BE2C (cell line): ENCODE results near the gene CHCHD10.

ENCODE experiments used
- DNase-seq: peaks from one replicate; pipeline ENCODE4 v3.0.0-alpha.2; 2020
- H3K27me3 ChIP-seq: fragments of 250-450 bp; sonication (Bioruptor Pico); 2 replicates; pipeline ENCODE4 v1.5.1; 2020; ENCODE audit warnings: mild to moderate bottlenecking
- H3K36me3 ChIP-seq: fragments of 250-450 bp; sonication (Bioruptor Pico); 2 replicates; pipeline ENCODE4 v1.5.1; 2020; ENCODE audit warnings: mild to moderate bottlenecking
- H3K4me1 ChIP-seq: fragments of 250-450 bp; sonication (Bioruptor Pico); 2 replicates; pipeline ENCODE4 v1.5.1; 2020
- H3K4me3 ChIP-seq: 2 replicates; pipeline ENCODE4 v1.5.1; 2011; ENCODE audit warnings: low read depth, low read length
- H3K9me3 ChIP-seq: fragments of 250-450 bp; sonication (Bioruptor Pico); 2 replicates; pipeline ENCODE4 v1.5.1; 2020
- CTCF ChIP-seq: IDR thresholded peaks from 2 replicates; pipeline ENCODE4 v1.5.1; 2012; ENCODE audit warnings: mild to moderate bottlenecking, low read depth, low read length

The CHCHD10 gene

GRCh38 chr22:23718371-23719165 is 49.2 kb downstream of the CHCHD10 start:
- no peak for TF ChIP-seq CTCF
- Histone ChIP-seq H3K9me3 (no peaks in the 10 kb centered on the region), H3K27me3 (no peaks in the 10 kb centered on the region), H3K36me3 (peaks cover 13% of the 10 kb centered on the region), H3K4me1 (no peaks in the 10 kb centered on the region), H3K4me3 (no peak overlapping the region)
- no peak for DNase-seq

- Histone ChIP-seq H3K4me3 (peak overlapping the region; percentile 87), H3K4me1 (no peaks in the 10 kb centered on the region), H3K36me3 (peaks cover 16% of the 10 kb centered on the region), H3K9me3 (no peaks in the 10 kb centered on the region), H3K27me3 (no peaks in the 10 kb centered on the region)
- no peak for TF ChIP-seq CTCF
- DNase-seq: peak; percentile 90
Measured at GRCh38 chr22:23716811-23717801, 50.7 kb downstream of the CHCHD10 start.
